ENCODE measurements around the gene C10orf62. TPM values are rescaled to one million over a fixed set of nuclear protein-coding genes. Genes with fewer than 3 reads are reported as not detected.

Gene C10orf62
- total and polyA plus RNA-seq, 2 of the 13 experiments (the other 11 are each of a cell fraction or from before 2014, with no cell fraction given): 0.61 to 1.6 TPM

- BruUV-seq (replicated peaks): no TSS peak
- in situ Hi-C loops (cut with HindIII; ENCODE audit: extremely low pct_ligation_motif_present, low pct_unique_long_range_greater_than_20kb) (no loop called here), intact Hi-C loops (cut with micrococcal nuclease; ENCODE audit: unreplicated experiment) (no loop called here)
- H3K4me1 ChIP-seq (ENCODE audit: insufficient read depth, low read length): peaks cover 31% of the 10 kb centered on the region
- no peaks in the 10 kb centered on the region for H4K20me1 ChIP-seq (ENCODE audit: insufficient read depth, low read length)
- H3K27me3 ChIP-seq (ENCODE audit: control insufficient read depth in 1 of 2, insufficient read depth in 2 of 2, low read length in 2 of 2): no peaks in the 10 kb centered on the region; a peak in 1 of 5 replicates
- no peak for FAIRE-seq
- no peak; the same call in 1 of the 3 replicates for ATAC-seq
- H3K4me2 ChIP-seq (ENCODE audit: low read depth, low read length): no peak overlapping the region
- no peak overlapping the region for H2AFZ ChIP-seq (ENCODE audit: low read length)
- no peak overlapping the region for H3K4me3 ChIP-seq (replicated peaks in 1 of 3; ENCODE audit: insufficient read depth in 1 of 3, low read depth in 2 of 3, low read length in 3 of 3)
- H3K79me2 ChIP-seq (ENCODE audit: insufficient read depth, low read length): no peaks in the 10 kb centered on the region
- H3K9me3 ChIP-seq (ENCODE audit: low read length): no peaks in the 10 kb centered on the region
- no peak overlapping the region for H3K27ac ChIP-seq (ENCODE audit: extremely low read length, insufficient read depth, low read length)
- POLR2A ChIA-PET: no interaction called here
- WGBS (ENCODE audit: low lambda C conversion rate): 95% methylated on average over 15 of the region's 21 CpGs
- CTCF ChIA-PET (ENCODE audit: low intra/inter-chr PET ratio, low total read pairs): no interaction called here
- no peaks in the 10 kb centered on the region for H3K36me3 ChIP-seq (replicated peaks in 1 of 2; ENCODE audit: control insufficient read depth in 1 of 2, insufficient read depth in 2 of 2, low read length in 2 of 2)
- TF ChIP-seq ZNF562 (CRISPR knock-in tag; IDR thresholded peaks at IDR 0.05; ENCODE audit: borderline replicate concordance): no peak
- TF ChIP-seq FOXO1 (CRISPR knock-in tag; IDR thresholded peaks at IDR 0.05): no peak
- no peak for TF ChIP-seq ZNF234 (CRISPR knock-in tag; conservative IDR thresholded peaks at IDR 0.05)
- TF ChIP-seq SNRNP70 (IDR thresholded peaks at IDR 0.05; ENCODE audit: low read depth, low read length): no peak
- no peak for TF ChIP-seq ZNF543 (CRISPR knock-in tag; IDR thresholded peaks at IDR 0.05)
- TF ChIP-seq ZNF816 (CRISPR knock-in tag; IDR thresholded peaks at IDR 0.05; ENCODE audit: borderline replicate concordance): no peak
- TF ChIP-seq FOXP1 (IDR thresholded peaks at IDR 0.05): no peak
- TF ChIP-seq FOXP1 (CRISPR knock-in tag; IDR thresholded peaks at IDR 0.05): no peak
- no peak for TF ChIP-seq PATZ1 (CRISPR knock-in tag; IDR thresholded peaks at IDR 0.05)
- DNase-seq (ENCODE audit: low spot score): no peak
- H3K9ac ChIP-seq (ENCODE audit: insufficient read depth, low read depth, low read length): no peak overlapping the region
Observed at GRCh38 chr10:97601268-97602215, 12.0 kb downstream of the C10orf62 start.
